Skin of body (tissue), 2 donors: Measurements from ENCODE around the gene BAX. TPM values are rescaled to one million over a fixed set of nuclear protein-coding genes. Genes with fewer than 3 reads are reported as not detected.

ENCODE experiments used
- DNase-seq: peaks from one replicate; lab custom pipeline; 2025; lab: John Stamatoyannopoulos, UW
- total RNA-seq: library from RNA; depleted of rRNA; stranded (reverse); fragments of >200 nt; gene quantifications from one replicate; pipeline ENCODE4 v1.2.3, GENCODE V29; 2014

BAX gene
- total RNA-seq, 1 donor from 2014 or later = 22.9 TPM

DNA sequence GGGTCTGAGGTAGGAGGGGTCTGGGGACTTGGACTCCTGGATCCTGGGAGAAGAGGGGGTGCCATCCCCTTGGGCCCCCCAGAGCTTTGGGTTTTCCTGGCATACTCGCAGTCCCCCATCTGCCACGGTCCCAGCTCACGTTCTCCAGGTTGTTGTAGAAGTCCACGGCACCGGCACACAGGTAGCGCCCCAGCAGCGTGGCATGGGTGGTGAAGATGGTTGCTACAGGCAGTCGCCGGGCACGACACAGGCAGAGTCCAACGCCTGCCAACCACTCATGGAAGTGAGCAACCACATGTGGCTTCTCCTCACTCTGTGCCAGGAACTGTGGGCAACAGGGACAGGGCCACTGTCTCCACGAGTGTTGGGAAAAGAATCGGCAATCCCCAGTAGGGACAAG, 31.0 kb downstream of the BAX start:
- DNase-seq = no peak

DNA sequence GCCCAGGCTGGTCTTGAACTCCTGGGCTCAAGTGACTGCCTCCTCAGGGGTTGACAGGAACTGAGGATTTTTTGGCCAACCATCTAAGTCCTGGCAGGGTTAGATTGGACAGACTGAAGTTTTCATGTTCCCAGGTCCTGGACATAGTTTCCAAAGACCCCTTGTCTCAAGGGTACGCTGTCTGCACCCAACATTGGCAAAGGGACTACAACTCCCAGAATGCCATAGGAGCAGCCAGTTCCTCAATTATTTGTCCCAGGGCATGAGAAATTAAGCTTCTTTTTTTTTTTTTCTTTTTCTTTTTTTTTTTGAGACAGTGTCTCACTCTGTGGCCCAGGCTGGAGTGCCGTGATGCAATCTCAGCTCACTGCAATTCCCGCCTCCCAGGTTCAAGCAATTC, 31.5 kb downstream of the BAX start:
- DNase-seq = no peak

DNA sequence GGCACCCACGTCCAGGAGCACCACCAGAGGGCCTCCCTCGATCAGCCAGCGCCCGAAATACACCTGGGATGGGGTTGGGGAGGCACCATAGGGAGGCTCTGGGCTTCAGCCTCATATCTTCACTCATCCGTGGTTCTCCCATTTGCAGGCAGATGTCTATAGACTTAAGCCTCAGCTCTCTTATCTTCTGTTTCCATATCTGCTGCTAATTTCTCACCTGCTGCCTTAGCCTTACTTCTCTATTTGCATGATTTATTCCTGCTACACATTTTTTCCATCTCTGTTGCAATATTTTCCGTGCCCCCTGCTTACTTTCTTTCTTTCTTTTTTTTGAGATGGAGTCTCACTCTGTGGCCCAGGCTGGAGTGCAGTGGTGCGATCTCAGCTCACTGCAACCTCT, 32.6 kb downstream of the BAX start:
- no peak for DNase-seq

DNA sequence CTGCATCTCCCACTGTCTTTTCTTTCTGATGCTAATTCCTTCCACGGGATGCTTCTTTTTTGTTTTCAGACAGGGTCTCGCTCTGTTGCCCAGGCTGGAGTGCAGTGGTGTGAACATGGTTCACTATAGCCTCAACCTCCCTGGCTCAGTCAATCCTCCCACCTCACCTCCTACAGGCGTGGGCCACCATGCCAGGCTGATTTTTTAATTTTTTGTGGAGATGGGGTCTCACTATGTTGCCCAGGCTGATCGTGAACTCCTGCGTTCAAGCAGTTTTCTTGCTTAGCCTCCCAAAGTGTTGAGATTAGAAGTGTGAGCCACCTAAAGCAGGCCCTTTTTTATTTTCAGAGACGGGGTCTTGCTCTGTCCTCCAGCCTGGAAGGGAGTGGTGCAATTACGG, 33.6 kb downstream of the BAX start:
- no peak for DNase-seq

DNA sequence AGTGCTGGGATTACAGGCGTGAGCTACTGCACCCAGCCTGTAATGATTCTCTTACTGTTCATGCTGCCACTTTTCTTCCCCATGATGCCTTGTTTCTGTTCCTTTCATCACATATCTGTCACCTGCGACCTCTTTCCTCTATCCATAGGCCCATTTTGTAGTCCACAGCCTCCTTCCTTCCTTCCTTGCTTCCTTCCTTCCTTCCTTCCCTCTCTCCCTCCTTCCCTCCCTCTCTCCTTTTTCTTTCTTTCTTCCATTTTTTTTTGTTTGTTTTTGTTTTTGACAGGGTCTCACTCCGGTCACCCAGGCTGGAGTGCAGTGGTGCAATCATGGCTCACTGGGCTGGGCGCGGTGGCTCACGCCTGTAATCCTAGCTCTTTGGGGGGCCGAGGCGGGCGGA, 34.2 kb downstream of the BAX start:
- DNase-seq = no peak

DNA sequence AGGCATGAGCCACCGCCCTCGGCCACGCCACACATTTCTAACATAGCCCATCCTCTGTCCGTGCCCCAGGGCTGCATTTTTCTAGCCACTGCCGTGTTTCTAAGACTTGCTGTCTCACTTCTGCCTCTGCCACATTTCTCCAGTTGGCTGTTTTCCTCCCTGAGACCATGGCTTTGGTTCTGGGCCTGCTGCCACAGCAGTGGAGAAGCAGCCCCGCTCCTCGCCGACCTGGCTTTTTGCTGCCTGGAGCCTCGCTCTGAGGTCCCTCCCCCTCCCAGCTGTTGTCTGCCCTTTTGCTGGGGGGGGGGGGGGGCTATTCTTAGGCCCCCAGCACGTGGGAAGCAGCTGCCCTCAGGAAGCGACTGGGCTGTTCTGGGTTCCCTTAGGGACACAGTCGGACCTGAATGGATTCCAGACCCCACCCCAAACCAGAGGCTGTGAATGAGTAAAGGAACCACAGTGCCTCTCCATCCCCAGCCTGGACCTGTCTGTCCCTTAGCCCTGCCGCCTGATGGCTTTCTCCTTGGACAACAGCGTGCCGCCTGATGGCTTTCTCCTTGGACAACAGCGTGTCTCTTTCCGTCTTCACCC, 35.1 kb downstream of the BAX start:
- DNase-seq = no peak

DNA sequence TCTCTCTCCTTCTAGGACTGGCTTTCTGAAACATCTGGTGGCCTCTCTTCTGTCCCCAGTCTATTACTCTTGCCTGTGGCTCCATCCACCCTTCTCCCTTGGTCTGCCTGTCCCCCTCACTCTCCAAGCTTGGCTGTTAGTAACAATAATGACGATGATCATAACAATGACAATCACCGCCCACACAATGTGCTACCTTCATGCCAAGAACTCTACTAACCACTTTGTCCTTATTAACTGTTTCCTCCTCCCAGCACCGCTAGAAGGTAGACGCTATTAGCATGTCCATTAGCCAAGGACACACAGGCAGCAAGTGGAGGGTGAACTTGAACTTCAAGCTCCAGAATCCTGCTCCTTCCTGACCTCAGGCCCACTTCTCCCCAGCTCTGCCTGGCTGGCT, 35.7 kb downstream of the BAX start:
- DNase-seq = no peak

DNA sequence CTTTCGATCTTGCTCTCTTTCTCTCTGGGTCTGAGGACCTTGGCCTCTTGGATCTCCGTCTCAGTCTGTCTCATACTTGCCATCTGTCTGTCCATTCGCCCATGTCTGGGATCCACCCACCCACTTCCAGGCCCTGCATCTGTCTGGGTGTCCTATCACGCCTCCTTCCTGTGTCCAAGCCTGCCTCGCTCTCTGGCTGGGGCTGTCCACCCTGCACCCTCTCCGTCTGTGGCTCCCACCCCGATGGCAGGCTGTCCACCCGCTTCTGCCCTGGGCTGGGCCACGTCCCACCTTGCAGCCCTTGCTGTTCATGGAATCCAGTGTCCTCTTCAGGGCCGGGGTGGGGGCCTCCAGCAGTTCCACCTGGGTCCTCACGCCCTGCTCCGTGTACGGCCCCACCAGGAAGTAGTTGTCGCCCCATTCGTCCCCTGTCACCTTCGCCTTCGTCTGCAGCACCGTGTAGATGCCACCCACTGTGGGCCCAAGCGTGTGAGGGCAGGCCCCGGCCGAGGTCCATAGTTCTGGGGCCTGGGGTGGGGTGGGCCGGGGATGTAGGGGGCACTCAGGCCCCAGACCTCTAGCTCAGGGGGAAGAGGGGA, 36.4 kb downstream of the BAX start:
- no peak for DNase-seq

DNA sequence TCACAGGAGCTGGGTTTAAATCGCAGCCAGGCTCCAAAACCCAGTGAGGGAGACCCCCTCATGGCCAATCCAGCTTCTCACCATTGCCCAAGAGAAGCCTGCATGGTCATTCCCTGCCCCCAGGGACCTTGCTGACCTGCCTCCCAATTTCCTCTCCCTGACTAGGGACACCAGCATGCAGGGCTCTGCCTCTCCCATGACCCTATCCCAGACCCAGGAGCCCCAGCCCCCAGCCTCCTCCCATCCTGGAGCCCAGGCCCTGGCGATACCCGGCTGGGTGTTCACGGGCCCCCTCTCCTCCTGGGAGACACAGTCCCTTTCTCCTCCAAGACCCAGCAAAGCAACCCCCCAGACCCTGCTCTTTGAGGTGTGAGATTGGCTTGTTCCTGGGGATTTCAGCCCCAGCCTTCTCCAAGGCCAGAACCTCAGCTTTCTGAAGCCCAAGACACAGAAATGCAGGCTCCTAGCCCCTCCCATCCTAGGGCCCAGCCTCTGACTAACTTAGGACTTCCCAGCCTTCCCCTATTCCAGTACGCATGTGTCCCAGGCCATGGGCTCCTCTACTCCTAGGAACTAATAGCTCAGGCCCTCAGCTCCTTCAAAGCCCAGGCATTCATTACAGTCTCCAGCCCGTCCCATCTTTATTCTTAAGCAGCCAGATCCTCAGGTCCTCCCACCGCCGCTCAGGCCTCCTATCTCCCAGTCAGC, 37.4 kb downstream of the BAX start:
- DNase-seq = peak; percentile 78

DNA sequence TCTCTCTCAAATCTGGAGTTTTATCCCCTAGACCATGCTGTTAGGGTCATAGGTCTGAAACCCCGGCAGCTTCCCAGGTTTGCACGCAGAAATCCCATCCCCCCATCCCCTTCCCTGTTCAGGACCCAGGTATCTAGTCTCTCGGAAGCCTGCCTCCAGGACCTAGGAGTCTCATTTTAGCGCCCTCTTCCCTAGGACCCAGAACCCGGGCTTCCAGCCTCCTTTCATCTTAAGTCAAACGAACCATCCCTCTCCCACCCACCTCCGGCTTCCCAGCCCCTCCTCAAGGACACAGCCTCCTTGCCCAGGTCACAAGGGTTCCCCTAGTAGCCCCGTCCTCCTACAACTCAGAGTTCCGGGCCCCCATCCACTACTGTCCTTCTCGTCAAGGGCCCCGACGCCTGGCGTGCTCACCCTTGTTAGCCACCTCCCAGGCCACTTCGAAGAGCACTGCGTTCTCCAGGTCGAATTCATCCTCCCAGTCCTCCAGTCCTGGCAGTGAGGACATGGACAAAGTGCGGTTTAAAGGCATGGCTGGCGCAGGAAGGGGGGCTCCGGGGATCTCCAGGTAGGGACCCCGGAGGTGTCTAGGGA, 38.0 kb downstream of the BAX start:
- DNase-seq = no peak

DNA sequence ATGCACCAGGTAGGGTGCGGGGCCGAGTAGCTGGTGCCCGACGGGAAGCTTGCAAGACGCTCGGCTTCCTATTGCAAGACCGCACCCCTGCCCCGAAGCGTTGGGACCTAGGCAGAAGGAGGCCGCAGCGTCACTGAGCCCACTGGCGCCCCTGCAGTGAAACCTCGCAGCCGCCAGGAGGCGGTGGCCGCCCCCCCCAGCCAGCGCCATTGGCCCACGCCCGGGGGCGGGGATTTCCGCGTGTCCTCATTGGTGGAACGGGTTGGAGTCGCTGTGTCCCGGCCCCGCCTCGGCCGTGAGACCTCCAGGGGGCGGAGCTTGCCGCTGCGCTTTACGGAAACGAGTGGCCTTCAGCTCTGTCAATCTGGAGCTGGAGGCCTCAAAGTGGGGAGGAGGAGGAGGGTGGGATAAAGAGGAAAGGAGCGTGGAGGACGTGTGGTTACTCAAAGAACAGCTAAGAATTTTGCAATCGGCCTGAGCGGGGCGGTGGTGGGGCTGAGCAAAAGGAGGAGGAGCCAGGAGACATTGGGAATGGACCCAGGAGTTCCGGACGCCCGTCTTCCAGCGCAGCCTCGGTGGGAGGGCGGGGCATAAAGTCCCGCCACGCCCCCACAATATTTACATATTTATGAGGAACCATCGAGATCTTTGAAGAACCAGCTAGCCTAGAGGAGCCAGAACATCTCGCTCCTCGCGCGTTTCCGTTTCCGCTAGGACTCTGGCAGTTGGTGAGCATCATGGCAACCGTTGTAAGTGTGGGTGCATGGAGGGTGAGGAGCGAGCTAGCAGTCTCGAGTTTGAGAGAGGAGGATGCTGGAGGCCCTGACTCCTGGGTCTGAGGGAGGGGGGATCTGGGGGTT, 38.7 kb downstream of the BAX start, which contains the start of the genes GYS1 and RUVBL2:
GYS1 (minus strand) TSS at position 135 of the 860 bp plus-strand sequence. CDS start 197 bp downstream, outside the sequence.
RUVBL2 (plus strand) TSS at position 713 of the 860 bp plus-strand sequence; CDS start at position 738, 25 bp downstream.
- peak; percentile 99 for DNase-seq

DNA sequence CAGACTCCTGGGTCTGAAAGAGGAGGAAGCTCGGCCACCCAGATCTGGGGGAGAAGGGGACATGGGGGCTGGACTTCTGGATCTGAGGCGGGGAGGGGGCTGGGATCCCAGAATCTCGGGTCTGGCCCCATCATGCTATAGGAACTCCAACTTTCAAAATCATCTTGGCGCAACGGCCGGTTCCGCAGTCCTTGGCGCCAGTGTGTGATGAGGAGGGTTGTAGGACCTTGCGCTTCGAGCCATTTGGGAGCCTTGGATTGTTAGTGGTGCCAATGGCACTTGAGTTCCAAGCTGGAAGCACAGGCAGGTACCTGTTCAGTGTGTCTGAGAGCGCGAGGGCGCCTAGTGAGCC, 39.3 kb downstream of the BAX start:
- no peak for DNase-seq

DNA sequence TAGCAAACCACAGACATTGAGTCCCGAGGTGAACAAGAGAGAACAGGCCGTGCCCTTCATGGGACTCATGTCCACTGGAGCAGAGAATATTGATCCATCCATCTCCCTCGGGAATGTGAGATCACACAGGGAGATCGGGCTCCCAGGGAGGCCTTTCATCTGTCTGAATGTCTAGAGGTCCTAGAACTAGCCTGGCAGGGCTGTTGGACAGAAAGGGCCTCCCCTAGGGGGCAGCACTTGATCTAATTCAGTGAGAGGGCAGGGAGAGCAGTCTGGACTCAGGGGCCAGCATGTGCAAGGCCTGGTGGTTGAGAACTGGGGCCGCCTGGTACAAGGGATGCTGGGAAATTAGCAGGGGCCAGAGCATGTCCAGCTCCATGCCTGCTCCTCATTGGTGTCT, 43.3 kb downstream of the BAX start:
- DNase-seq = no peak

DNA sequence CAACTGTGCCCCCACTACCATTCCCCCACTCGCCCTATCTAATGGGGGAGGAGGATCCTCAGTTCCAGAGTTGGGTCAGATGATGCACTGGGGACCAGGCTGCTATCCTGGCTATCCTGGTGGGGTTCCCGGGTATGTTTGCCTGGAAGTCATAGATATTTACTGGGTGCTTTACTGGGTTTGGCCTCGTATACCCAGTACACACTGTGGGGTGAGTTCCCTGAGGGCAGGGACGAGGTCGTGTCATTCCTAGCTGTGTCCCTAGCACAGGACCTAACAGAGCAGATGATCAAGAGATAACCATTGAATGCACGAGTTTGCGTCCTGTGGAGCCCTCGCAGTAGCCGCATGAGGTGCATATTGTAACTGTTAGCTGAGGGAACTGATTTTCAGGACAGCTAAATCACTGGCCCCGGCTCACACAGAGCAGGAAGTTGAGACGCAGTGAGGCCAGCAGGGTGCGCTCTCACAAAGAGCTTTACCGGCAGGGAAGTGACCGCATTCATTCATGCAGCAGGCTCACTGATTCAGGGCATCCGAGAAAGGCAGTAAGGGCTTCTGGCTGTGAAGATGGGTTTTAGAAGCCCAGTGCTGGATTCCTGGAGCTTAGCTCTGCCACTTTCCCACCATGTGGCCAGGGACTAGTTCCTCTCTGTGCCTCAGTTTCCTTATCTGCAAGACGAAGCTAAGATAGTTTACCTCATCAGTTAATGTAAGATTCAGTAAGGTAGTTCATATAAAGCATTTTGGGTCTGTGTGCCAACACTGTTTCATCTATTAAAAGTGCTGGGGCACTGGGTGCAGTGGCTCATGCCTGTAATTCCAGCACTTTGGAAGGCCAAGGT, 45.0 kb downstream of the BAX start:
- no peak for DNase-seq

DNA sequence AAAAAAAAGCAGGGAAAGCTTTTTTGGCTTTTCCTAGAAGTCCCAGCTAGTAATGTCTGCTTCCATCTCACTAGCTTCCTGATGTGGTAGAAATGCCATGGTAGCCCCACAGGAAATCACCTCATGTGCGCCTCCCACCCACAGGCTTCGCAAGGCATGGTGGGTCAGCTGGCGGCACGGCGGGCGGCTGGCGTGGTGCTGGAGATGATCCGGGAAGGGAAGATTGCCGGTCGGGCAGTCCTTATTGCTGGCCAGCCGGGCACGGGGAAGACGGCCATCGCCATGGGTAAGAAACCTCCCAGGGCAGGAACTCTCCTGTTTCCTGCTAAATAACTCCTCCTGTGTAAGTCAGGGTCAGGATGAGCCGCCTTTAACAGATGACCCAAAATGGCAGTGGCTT, 49.5 kb downstream of the BAX start:
- no peak for DNase-seq

DNA sequence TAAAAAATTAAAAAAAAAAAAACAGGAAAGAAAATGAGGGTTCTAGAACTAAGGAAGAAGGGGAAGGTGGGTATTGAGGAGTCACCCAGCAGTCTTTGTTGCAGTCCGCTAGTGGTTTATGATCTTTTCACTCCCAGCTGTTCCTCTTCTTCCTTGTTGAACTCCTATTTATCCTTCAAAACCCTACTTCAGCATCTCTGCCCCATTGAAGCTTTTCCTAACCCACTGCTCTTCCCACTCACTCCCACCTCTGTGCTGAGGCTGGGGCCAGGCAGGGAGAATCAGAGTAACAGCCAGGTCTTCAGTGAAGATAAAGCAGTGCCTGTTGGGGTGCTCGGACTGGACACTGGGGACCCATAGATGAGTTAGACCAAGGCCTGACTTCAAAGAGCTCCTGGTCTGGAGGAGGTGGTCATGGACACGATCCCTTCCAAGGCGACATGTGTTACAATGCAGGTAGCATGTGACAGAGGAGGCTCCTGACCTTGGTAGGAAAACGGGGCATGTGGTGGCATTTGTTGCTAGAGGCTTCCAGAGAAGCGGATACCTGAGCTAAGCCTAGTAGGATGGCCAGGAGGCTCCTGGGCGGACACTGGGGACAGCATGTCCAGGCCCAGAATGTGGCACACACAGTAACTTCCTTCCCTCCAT, 50.4 kb downstream of the BAX start:
- no peak for DNase-seq

DNA sequence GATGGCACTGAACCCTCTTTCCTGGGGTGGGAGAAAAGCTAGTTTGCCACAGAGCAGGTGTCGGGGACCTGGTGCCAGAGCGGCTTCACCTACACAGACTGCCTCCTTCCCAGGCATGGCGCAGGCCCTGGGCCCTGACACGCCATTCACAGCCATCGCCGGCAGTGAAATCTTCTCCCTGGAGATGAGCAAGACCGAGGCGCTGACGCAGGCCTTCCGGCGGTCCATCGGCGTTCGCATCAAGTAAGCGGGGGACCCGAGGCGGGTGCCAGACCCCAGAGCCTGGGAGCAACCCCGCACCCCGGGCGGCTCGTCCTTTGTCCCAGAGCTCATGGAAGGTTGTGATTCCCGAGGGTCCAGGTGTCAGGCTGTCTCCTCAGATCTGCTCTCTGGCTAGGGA, 52.2 kb downstream of the BAX start:
- no peak for DNase-seq

DNA sequence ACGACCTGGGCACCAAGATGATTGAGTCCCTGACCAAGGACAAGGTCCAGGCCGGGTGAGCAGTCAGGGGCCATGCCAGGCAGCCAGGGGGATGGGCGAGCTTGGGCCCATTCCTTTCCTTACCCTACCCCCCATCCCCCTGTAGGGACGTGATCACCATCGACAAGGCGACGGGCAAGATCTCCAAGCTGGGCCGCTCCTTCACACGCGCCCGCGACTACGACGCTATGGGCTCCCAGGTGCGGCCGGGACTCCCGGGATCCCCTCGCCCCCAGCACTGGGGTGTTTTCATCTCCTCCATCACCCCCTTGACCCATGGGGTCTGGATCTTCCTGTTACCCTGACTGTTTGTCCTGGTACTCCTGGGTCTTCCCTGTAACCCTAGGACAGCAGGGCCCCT, 55.2 kb downstream of the BAX start:
- no peak for DNase-seq

DNA sequence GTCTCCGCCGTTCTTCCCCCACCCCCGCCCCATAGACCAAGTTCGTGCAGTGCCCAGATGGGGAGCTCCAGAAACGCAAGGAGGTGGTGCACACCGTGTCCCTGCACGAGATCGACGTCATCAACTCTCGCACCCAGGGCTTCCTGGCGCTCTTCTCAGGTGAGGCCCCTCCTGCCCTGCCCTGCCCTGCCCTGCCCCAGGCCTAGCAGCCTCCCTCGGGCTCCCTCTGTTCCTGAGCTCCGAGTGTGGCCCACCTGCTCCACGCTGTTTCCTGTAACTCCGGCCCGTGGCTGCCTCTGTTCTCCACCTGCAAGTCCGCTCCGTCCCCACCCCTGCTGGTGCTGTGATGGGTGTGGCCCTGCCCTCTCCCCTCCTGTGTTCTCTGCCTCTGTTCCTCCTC, 55.8 kb downstream of the BAX start:
- DNase-seq = no peak

DNA sequence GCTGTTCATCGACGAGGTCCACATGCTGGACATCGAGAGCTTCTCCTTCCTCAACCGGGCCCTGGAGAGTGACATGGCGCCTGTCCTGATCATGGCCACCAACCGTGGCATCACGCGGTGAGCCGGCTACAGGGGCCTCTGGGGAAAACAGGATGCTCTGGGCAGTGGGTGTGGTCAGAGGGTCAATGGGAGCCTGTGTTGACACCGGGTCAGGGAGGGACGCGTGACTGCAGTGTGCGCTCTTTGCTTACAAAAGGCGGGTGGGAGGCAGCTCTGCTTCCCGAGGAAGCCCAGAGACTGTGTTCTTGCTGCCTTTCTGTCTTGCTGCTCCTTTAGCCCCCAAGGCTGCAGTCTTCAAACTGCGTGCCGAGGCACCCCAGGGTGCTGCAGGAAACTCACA, 56.5 kb downstream of the BAX start:
- DNase-seq = no peak
